ENCODE data around the gene SLC49A4.

- no peak for TF ChIP-seq GATA3 (IDR thresholded peaks at IDR 0.05; ENCODE audit: low read depth, low read length)
- no peak for TF ChIP-seq GATA2 (IDR thresholded peaks at IDR 0.05; ENCODE audit: low read depth, low read length)
These were observed 103.4 kb downstream of the SLC49A4 start for GRCh38 chr3:122898298-122898697.

Data from SH-SY5Y (cell line).